AG04450 (cell line): ENCODE results near the gene RPL31. TPM values are rescaled to one million over a fixed set of nuclear protein-coding genes. Genes with fewer than 3 reads are reported as not detected.
A peak's percentile ranks its signal among the peaks of the same experiment; 100 is the strongest.

Experiments
- CTCF ChIA-PET: fragments of 300-600, 350-600 bp; formaldehyde crosslinking; extraction: SDS; loops from one replicate; lab custom pipeline; 2022; ENCODE audit warnings: antibody characterized with exemption, inconsistent platforms; lab: Charles Lee
- POLR2A ChIA-PET: fragments of 350-600 bp; formaldehyde crosslinking; extraction: SDS; loops from one replicate; lab custom pipeline; 2021; ENCODE audit warnings: antibody characterized with exemption, inconsistent platforms; lab: Yijun Ruan, JAX
- DNase-seq: peaks from one replicate; pipeline ENCODE4 v3.0.0-alpha.2; 2011; ENCODE audit warnings: low read depth, low spot score
- H3K27ac ChIP-seq: one replicate; pipeline ENCODE4 v1.5.1; 2012; ENCODE audit warnings: low read depth, low read length, control low read depth
- H3K27me3 ChIP-seq: one replicate; pipeline ENCODE4 v1.6.0; 2012; ENCODE audit warnings: low read length; ENCODE audit not compliant: control insufficient read depth, insufficient read depth
- H3K4me3 ChIP-seq: 2 replicates; pipeline ENCODE4 v1.5.1; 2011; ENCODE audit warnings: mild to moderate bottlenecking, low read depth, low read length, control low read depth
- H3K9me3 ChIP-seq: 2 replicates; pipeline ENCODE4 v1.5.1; 2012; ENCODE audit warnings: low read length; ENCODE audit not compliant: control insufficient read depth, insufficient read depth
- polyA plus RNA-seq: library from polyadenylated mRNA; depleted of rRNA; stranded (reverse); fragments of >200 nt; gene quantifications from 2 replicates; pipeline ENCODE4 v1.2.3, GENCODE V29; 2011
- TF ChIP-seq, protein P1 (sequence below): IDR thresholded peaks from 2 replicates; pipeline ENCODE4 v1.5.1; 2011; ENCODE audit warnings: low read depth, low read length, control low read depth, inconsistent platforms

Gene RPL31
- polyA plus RNA-seq, 1 experiment, result 2,534 TPM

GRCh38 chr2:100983201-100983600 lies 18.9 kb upstream of the RPL31 start:
- H3K27ac ChIP-seq, result no peak overlapping the region
- H3K4me3 ChIP-seq, result no peak overlapping the region
- TF ChIP-seq, protein P1, sequence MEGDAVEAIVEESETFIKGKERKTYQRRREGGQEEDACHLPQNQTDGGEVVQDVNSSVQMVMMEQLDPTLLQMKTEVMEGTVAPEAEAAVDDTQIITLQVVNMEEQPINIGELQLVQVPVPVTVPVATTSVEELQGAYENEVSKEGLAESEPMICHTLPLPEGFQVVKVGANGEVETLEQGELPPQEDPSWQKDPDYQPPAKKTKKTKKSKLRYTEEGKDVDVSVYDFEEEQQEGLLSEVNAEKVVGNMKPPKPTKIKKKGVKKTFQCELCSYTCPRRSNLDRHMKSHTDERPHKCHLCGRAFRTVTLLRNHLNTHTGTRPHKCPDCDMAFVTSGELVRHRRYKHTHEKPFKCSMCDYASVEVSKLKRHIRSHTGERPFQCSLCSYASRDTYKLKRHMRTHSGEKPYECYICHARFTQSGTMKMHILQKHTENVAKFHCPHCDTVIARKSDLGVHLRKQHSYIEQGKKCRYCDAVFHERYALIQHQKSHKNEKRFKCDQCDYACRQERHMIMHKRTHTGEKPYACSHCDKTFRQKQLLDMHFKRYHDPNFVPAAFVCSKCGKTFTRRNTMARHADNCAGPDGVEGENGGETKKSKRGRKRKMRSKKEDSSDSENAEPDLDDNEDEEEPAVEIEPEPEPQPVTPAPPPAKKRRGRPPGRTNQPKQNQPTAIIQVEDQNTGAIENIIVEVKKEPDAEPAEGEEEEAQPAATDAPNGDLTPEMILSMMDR, result no peak
- POLR2A ChIA-PET, result no interaction called here
- no peaks in the 10 kb centered on the region for H3K9me3 ChIP-seq
- H3K27me3 ChIP-seq, result no peaks in the 10 kb centered on the region
- CTCF ChIA-PET, result interaction anchor here (1.8 to 2.4 kb wide), 2 partner anchors 252 to 380 kb away, joined by 4 to 22 read pairs; no protein-coding TSS in a partner anchor
- DNase-seq, result no peak

DNA sequence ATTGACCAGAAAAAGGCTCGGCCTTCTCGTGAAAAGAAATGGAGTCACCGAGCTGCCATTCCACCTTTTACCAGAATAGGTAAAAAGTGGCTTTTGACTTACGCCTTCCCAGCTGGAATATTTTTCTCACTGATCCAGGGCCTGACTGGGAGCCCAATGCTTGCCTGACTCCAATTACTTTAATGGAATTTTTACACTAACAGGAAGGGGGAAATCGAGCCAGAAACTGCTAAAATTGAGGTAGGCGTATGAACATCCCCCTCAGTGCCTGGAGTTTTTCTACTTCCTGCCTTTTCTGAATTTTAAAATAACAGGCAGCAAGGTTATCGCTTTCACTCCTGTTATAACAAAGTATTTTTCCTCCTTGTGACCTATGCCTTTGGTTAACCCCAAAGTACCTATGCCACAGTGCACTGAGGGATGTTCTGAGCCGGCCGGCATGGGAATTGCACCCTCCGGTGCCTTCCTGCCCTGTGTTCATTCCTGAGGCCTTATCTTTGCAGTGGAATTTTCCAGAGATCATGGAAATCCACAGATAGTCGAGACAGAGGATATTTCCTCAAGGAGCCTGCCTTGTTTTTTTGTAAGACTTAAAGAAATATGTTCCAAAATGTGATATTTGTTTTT lies 18.3 kb upstream of the RPL31 start:
- POLR2A ChIA-PET, result no interaction called here
- Histone ChIP-seq H3K9me3 (no peaks in the 10 kb centered on the region), H3K27ac (no peak overlapping the region), H3K4me3 (no peak overlapping the region), H3K27me3 (no peaks in the 10 kb centered on the region)
- TF ChIP-seq, protein P1, result no peak
- CTCF ChIA-PET, result interaction anchor here (1.8 to 2.4 kb wide), 2 partner anchors 253 to 380 kb away, joined by 4 to 22 read pairs; no protein-coding TSS in a partner anchor
- DNase-seq, result no peak

- ChIA-PET POLR2A (no interaction called here), CTCF (interaction anchor here (0.7 to 4.1 kb wide), 12 partner anchors 9 to 388 kb away, joined by 3 to 120 read pairs (median 3); no protein-coding TSS in a partner anchor)
- H3K9me3 ChIP-seq, result no peaks in the 10 kb centered on the region
- H3K4me3 ChIP-seq, result no peak overlapping the region
- TF ChIP-seq, protein P1, result peak; percentile 93
- H3K27me3 ChIP-seq, result no peaks in the 10 kb centered on the region
- peak; percentile 44 for DNase-seq
- H3K27ac ChIP-seq, result no peak overlapping the region
These were observed 17.2 kb upstream of the RPL31 start for GRCh38 chr2:100984892-100985307.

- TF ChIP-seq, protein P1, result no peak
- Histone ChIP-seq H3K9me3 (no peaks in the 10 kb centered on the region), H3K27ac (no peak overlapping the region), H3K27me3 (no peaks in the 10 kb centered on the region), H3K4me3 (no peak overlapping the region)
- CTCF ChIA-PET, result interaction anchor here (0.8 to 4.1 kb wide), 11 partner anchors 13 to 382 kb away, joined by 3 to 120 read pairs (median 3); partner anchors contain the start of gene RPL31
- POLR2A ChIA-PET, result interaction anchor here (0.8 kb wide), 1 partner anchor 16 kb away, joined by 4 read pairs; the partner anchor contains the start of gene RPL31
- no peak for DNase-seq
These were observed 15.9 kb upstream of the RPL31 start for GRCh38 chr2:100986157-100986556.

DNA sequence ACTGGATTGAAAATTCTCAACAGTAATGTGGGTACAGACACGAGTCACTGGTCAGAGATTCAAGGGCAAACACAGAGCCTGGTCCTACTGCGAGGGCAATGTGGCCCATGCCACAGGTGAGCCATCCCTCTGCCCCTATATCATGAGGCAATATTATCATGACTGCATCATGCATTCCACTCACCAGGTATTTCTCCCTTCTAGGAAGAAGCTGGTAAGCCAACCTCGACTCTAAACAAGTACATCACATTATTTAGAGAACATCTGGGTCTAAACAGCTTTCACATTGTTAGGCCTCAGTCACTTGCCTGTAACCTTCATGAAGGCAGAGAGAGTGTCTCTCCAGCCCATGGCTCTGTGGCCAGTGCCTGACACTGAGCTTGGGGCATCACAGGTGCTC lies 14.6 kb upstream of the RPL31 start:
- POLR2A ChIA-PET, result no interaction called here
- TF ChIP-seq, protein P1, result no peak
- CTCF ChIA-PET, result interaction anchor here (2.0 to 4.1 kb wide), 3 partner anchors 257 to 381 kb away, joined by 5 to 120 read pairs (median 20); no protein-coding TSS in a partner anchor
- Histone ChIP-seq H3K27ac (no peak overlapping the region), H3K27me3 (no peaks in the 10 kb centered on the region), H3K4me3 (no peak overlapping the region), H3K9me3 (no peaks in the 10 kb centered on the region)
- no peak for DNase-seq
